ENCODE measurements around the gene KRTAP10-4.

Gene KRTAP10-4

GRCh38 chr21:44527156-44527982 lies 46.2 kb upstream of the KRTAP10-4 start:
- H3K27me3 ChIP-seq, result peaks cover 0 to 25% of the 10 kb centered on the region in 2 donors
- intact Hi-C loops (cut with DNase I; ENCODE audit: low total_unique reads), result no loop called here
- no peak overlapping the region for H3K27ac ChIP-seq
- H3K9me3 ChIP-seq, result no peaks in the 10 kb centered on the region
- DNase-seq, result peak; percentile 9 to 33
- TF ChIP-seq CTCF (IDR thresholded peaks at IDR 0.05), result no peak
- H3K36me3 ChIP-seq, result no peaks in the 10 kb centered on the region
- H3K4me1 ChIP-seq, result no peaks in the 10 kb centered on the region
- no peak overlapping the region for H3K4me3 ChIP-seq

- H3K9me3 ChIP-seq, result no peaks in the 10 kb centered on the region
- peak; percentile 9 to 59 for DNase-seq
- no peak overlapping the region for H3K27ac ChIP-seq
- H3K4me3 ChIP-seq, result no peak overlapping the region
- peaks cover 0 to 22% of the 10 kb centered on the region in 2 donors for H3K27me3 ChIP-seq
- intact Hi-C loops (cut with DNase I; ENCODE audit: low total_unique reads), result no loop called here
- no peak for TF ChIP-seq CTCF (IDR thresholded peaks at IDR 0.05)
- no peaks in the 10 kb centered on the region for H3K4me1 ChIP-seq
- no peaks in the 10 kb centered on the region for H3K36me3 ChIP-seq
These were observed 45.4 kb upstream of the KRTAP10-4 start for GRCh38 chr21:44527983-44528633.

- no peak for TF ChIP-seq CTCF (IDR thresholded peaks at IDR 0.05)
- intact Hi-C loops (cut with DNase I; ENCODE audit: low total_unique reads), result no loop called here
- Histone ChIP-seq H3K27me3 (peaks cover 0 to 27% of the 10 kb centered on the region in 2 donors), H3K27ac (no peak overlapping the region), H3K36me3 (no peaks in the 10 kb centered on the region), H3K4me1 (no peaks in the 10 kb centered on the region), H3K4me3 (no peak overlapping the region), H3K9me3 (no peaks in the 10 kb centered on the region)
- DNase-seq, result peak; percentile 2 to 16
These were observed 44.9 kb upstream of the KRTAP10-4 start for GRCh38 chr21:44528634-44528995.

DNA sequence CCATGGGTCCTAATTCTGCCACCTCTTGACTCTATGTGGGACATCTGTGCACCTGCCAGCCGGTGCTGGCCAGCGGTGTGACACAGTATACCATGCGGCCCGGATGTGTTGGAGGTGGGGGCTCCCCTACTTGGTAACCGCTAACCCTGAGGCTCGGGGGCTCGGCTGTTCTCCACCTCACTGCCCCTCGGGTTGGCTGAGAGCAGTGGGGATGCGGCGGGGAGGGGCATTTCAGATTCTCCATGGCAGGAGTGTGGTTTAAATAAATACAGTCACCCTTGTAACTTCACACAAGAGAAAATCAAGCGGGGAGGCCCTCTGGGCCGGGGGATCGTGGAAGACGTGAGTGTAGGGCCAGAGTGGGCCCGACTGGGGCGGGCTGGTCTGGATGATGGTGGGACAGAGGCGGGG lies 44.5 kb upstream of the KRTAP10-4 start:
- TF ChIP-seq CTCF (IDR thresholded peaks at IDR 0.05), result no peak
- H3K9me3 ChIP-seq, result no peaks in the 10 kb centered on the region
- no peak overlapping the region for H3K27ac ChIP-seq
- H3K4me3 ChIP-seq, result no peak overlapping the region
- intact Hi-C loops (cut with DNase I; ENCODE audit: low total_unique reads), result no loop called here
- peaks cover 0 to 28% of the 10 kb centered on the region in 2 donors for H3K27me3 ChIP-seq
- DNase-seq, result peak in 1 of 2 donors; percentile 11
- H3K36me3 ChIP-seq, result no peaks in the 10 kb centered on the region
- no peaks in the 10 kb centered on the region for H3K4me1 ChIP-seq

DNA sequence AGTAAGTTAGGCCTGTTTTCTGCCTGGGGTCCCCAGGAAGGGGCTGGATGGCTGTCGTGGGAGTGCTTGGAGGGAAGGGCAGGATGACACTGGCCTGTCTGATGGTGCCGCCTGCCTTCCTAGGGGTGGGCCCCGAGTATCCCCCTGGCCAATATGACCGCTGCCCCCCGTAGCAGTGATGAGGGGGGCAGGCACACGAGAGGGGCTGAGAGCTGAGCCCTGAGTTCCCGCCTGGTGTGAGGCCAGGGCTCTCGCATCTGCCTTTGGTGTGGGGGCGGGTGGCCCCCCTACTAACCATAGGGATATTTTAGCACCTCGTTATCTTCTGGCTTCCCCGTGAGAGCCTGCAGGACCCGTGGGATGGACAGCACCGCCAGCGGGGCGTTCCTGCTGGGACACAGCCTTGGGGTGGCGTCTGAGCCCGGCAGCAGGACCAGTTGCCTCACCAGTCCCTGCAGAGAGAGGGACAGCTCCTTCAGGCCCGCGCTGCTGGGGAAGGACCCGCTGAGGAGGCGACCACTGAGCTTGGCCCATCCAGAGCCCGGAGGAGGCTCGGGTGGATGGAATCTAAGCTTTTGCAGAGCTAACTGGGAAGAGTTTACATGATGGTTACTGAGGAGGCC lies 43.9 kb upstream of the KRTAP10-4 start:
- no peak overlapping the region for H3K4me3 ChIP-seq
- H3K27me3 ChIP-seq, result peaks cover 0 to 28% of the 10 kb centered on the region in 2 donors
- H3K9me3 ChIP-seq, result no peaks in the 10 kb centered on the region
- peak; percentile 2 to 57 for DNase-seq
- TF ChIP-seq CTCF (IDR thresholded peaks at IDR 0.05), result no peak
- H3K27ac ChIP-seq, result no peak overlapping the region
- H3K36me3 ChIP-seq, result no peaks in the 10 kb centered on the region
- H3K4me1 ChIP-seq, result no peaks in the 10 kb centered on the region
- intact Hi-C loops (cut with DNase I; ENCODE audit: low total_unique reads), result no loop called here

All from tibial artery (tissue), 4 donors.